Measurements from ENCODE around the gene ATPAF1.

The ATPAF1 gene

DNA sequence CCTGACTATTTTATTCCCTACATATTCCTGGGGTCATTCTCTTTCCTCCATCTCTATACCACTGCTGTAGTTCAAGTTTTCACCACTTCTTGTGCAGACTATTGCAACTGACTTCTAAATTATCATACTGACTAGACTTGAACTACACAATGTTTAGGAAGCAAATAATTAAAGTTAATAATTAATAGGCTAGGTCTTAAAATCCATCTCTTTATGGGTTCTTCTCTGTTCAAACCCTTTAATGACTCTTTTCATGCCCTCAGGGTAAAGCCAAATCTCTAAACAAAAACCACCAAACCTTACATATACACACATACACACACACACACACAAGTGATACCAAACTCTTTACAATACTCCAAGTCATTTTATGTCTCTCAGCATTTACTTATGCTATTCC is 29.2 kb downstream of the ATPAF1 start:
- H3K79me2 ChIP-seq (ENCODE audit: control insufficient read depth, low read length) = no peaks in the 10 kb centered on the region
- no peaks in the 10 kb centered on the region for H3K9me3 ChIP-seq (ENCODE audit: control insufficient read depth, insufficient read depth, low read length)
- H3K4me3 ChIP-seq (ENCODE audit: low read length) = no peak overlapping the region
- H3F3A ChIP-seq (ENCODE audit: control insufficient read depth, insufficient read depth) = no peaks in the 10 kb centered on the region
- no peak overlapping the region for H3K4me2 ChIP-seq (ENCODE audit: low read length)
- H3K27ac ChIP-seq (ENCODE audit: low read depth, low read length) = no peak overlapping the region
- no peaks in the 10 kb centered on the region for H3K27me3 ChIP-seq (ENCODE audit: control insufficient read depth, low read length)
- no peaks in the 10 kb centered on the region for H3K4me1 ChIP-seq (ENCODE audit: control insufficient read depth, low read length)
- peaks cover 20% of the 10 kb centered on the region for H3K36me3 ChIP-seq (ENCODE audit: control insufficient read depth, low read length)
- no peaks in the 10 kb centered on the region for H4K20me1 ChIP-seq (ENCODE audit: control insufficient read depth, insufficient read depth, low read depth, low read length)
- H3K9me2 ChIP-seq (replicated peaks; ENCODE audit: control insufficient read depth, low read length) = no peaks in the 10 kb centered on the region
- TF ChIP-seq, protein P1, sequence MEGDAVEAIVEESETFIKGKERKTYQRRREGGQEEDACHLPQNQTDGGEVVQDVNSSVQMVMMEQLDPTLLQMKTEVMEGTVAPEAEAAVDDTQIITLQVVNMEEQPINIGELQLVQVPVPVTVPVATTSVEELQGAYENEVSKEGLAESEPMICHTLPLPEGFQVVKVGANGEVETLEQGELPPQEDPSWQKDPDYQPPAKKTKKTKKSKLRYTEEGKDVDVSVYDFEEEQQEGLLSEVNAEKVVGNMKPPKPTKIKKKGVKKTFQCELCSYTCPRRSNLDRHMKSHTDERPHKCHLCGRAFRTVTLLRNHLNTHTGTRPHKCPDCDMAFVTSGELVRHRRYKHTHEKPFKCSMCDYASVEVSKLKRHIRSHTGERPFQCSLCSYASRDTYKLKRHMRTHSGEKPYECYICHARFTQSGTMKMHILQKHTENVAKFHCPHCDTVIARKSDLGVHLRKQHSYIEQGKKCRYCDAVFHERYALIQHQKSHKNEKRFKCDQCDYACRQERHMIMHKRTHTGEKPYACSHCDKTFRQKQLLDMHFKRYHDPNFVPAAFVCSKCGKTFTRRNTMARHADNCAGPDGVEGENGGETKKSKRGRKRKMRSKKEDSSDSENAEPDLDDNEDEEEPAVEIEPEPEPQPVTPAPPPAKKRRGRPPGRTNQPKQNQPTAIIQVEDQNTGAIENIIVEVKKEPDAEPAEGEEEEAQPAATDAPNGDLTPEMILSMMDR (IDR thresholded peaks at IDR 0.05; ENCODE audit: low read depth, low read length, poor library complexity, severe bottlenecking) = no peak
- no peak for TF ChIP-seq EZH2phosphoT487 (IDR thresholded peaks at IDR 0.05; ENCODE audit: borderline replicate concordance, low read length)

DNA sequence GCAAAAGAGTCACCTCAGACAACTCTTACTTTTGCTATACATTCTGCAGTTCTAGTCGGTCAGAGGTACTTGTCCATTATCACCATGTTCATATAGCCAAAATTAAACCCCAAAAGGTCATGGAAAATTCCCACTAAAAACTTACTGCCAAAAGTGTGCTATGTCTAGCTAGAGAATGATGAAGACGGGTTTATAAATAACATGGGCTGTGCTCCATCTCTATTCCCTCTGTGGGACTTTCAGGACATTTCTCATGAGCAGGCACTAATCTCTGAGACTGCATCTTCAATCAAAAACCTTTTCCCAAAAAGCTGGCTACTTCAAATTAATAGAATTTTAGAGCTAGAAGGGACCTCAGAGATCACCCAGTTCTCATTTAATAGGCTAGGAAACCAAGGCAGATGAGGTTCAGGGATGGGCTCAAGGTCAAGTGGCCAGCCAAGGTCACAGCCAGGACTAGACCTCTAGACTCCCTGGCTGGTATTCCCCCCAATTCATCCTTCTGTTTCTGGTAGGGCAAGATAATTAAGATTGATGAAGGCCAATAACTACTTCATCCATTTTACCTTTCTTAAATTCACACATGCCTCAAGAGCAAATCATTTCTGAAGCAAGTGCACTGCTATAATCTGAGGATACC is 30.6 kb downstream of the ATPAF1 start:
- no peaks in the 10 kb centered on the region for H3K79me2 ChIP-seq (ENCODE audit: control insufficient read depth, low read length)
- H3F3A ChIP-seq (ENCODE audit: control insufficient read depth, insufficient read depth) = no peaks in the 10 kb centered on the region
- no peaks in the 10 kb centered on the region for H3K9me2 ChIP-seq (replicated peaks; ENCODE audit: control insufficient read depth, low read length)
- no peak overlapping the region for H3K27ac ChIP-seq (ENCODE audit: low read depth, low read length)
- no peaks in the 10 kb centered on the region for H3K4me1 ChIP-seq (ENCODE audit: control insufficient read depth, low read length)
- peaks cover 23% of the 10 kb centered on the region for H3K36me3 ChIP-seq (ENCODE audit: control insufficient read depth, low read length)
- no peaks in the 10 kb centered on the region for H4K20me1 ChIP-seq (ENCODE audit: control insufficient read depth, insufficient read depth, low read depth, low read length)
- no peak overlapping the region for H3K4me3 ChIP-seq (ENCODE audit: low read length)
- H3K9me3 ChIP-seq (ENCODE audit: control insufficient read depth, insufficient read depth, low read length) = no peaks in the 10 kb centered on the region
- H3K27me3 ChIP-seq (ENCODE audit: control insufficient read depth, low read length) = no peaks in the 10 kb centered on the region
- TF ChIP-seq, protein P1 (IDR thresholded peaks at IDR 0.05; ENCODE audit: low read depth, low read length, poor library complexity, severe bottlenecking) = no peak
- no peak for TF ChIP-seq EZH2phosphoT487 (IDR thresholded peaks at IDR 0.05; ENCODE audit: borderline replicate concordance, low read length)
- H3K4me2 ChIP-seq (ENCODE audit: low read length) = no peak overlapping the region

DNA sequence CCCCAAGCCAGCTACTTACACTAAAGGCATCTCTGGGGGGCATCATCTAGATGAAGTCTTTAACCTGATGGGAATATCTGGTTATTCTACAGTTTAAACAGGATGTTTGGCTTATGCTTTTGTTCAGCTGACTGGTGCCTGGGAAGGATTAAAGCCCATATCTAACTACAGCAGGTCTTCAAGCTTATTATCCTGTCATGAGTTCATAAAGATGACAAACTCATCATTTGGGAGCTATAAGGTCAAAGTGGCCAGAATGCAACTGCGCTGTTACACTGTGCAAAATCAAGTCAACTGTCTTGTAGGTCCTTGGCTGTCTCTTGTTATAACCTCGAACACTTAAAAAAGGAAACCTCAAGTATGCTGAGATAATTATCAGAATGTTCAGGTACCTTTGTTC is 33.0 kb downstream of the ATPAF1 start:
- Histone ChIP-seq H3K27me3 (ENCODE audit: control insufficient read depth, low read length) (no peaks in the 10 kb centered on the region), H3K4me2 (ENCODE audit: low read length) (no peak overlapping the region), H3K36me3 (ENCODE audit: control insufficient read depth, low read length) (peaks cover 29% of the 10 kb centered on the region)

More for the DNA sequence above, 33.0 kb downstream of the ATPAF1 start:
- Histone ChIP-seq H3K9me2 (replicated peaks; ENCODE audit: control insufficient read depth, low read length) (no peaks in the 10 kb centered on the region), H3K27ac (ENCODE audit: low read depth, low read length) (no peak overlapping the region), H3K4me3 (ENCODE audit: low read length) (no peak overlapping the region), H3K9me3 (ENCODE audit: control insufficient read depth, insufficient read depth, low read length) (no peaks in the 10 kb centered on the region), H3K4me1 (ENCODE audit: control insufficient read depth, low read length) (no peaks in the 10 kb centered on the region), H3F3A (ENCODE audit: control insufficient read depth, insufficient read depth) (no peaks in the 10 kb centered on the region), H3K79me2 (ENCODE audit: control insufficient read depth, low read length) (no peaks in the 10 kb centered on the region), H4K20me1 (ENCODE audit: control insufficient read depth, insufficient read depth, low read depth, low read length) (no peaks in the 10 kb centered on the region)
- TF ChIP-seq, protein P1 (IDR thresholded peaks at IDR 0.05; ENCODE audit: low read depth, low read length, poor library complexity, severe bottlenecking) = no peak
- TF ChIP-seq EZH2phosphoT487 (IDR thresholded peaks at IDR 0.05; ENCODE audit: borderline replicate concordance, low read length) = no peak
